HUES64 (cell line): ENCODE measurements around the gene MNX1.

ENCODE experiments used
- H3K27ac ChIP-seq: 2 replicates; pipeline ENCODE4 v1.7.0; 2013; ENCODE audit warnings: low read depth, low read length, inconsistent platforms
- H3K27me3 ChIP-seq: 2 replicates; pipeline ENCODE4 v1.6.1; 2013; ENCODE audit warnings: mild to moderate bottlenecking, low read length; ENCODE audit not compliant: insufficient read depth
- H3K36me3 ChIP-seq: 2 replicates; pipeline ENCODE4 v1.6.1; 2013; ENCODE audit warnings: mild to moderate bottlenecking, low read length; ENCODE audit not compliant: insufficient read depth
- H3K4me1 ChIP-seq: 2 replicates; pipeline ENCODE4 v1.6.1; 2013; ENCODE audit warnings: mild to moderate bottlenecking, low read length, moderate library complexity; ENCODE audit not compliant: insufficient read depth
- H3K4me3 ChIP-seq: 2 replicates; pipeline ENCODE4 v1.5.1; 2013; ENCODE audit warnings: mild to moderate bottlenecking, low read length, moderate library complexity
- H3K9ac ChIP-seq: 2 replicates; pipeline ENCODE4 v1.6.1; 2013; ENCODE audit warnings: mild to moderate bottlenecking, low read depth, low read length
- H3K9me3 ChIP-seq: 2 replicates; pipeline ENCODE4 v1.6.1; 2013; ENCODE audit warnings: low read depth, low read length; ENCODE audit not compliant: insufficient read depth
- WGBS: fragments of 150-250, 120-280 bp; methylation state at CpG from one replicate; pipeline ENCODE4 v1.1.7; 2013; ENCODE audit warnings: missing lambda C conversion rate; 5-methylcytosine and 5-hydroxymethylcytosine counted together

Gene MNX1

GRCh38 chr7:156998988-156999957 lies 11.2 kb downstream of the MNX1 start:
- Histone ChIP-seq H3K27ac (no peak overlapping the region), H3K9me3 (no peaks in the 10 kb centered on the region), H3K4me3 (peak overlapping the region; percentile 30; the same call in 1 of the 2 replicates), H3K9ac (no peak overlapping the region), H3K4me1 (peaks cover 22% of the 10 kb centered on the region), H3K27me3 (peaks cover 95% of the 10 kb centered on the region), H3K36me3 (no peaks in the 10 kb centered on the region)
- 3% methylated on average over 57 of the region's 57 CpGs for WGBS

GRCh38 chr7:156994417-156994816 lies 16.0 kb downstream of the MNX1 start:
- Histone ChIP-seq H3K36me3 (no peaks in the 10 kb centered on the region), H3K9me3 (no peaks in the 10 kb centered on the region), H3K4me3 (no peak overlapping the region), H3K27ac (no peak overlapping the region), H3K4me1 (no peaks in the 10 kb centered on the region), H3K9ac (no peak overlapping the region), H3K27me3 (peaks cover 62% of the 10 kb centered on the region)
- WGBS, result 92% methylated on average over 8 of the region's 8 CpGs

GRCh38 chr7:156993925-156994235 lies 16.6 kb downstream of the MNX1 start:
- Histone ChIP-seq H3K4me3 (no peak overlapping the region), H3K9ac (no peak overlapping the region), H3K4me1 (no peaks in the 10 kb centered on the region), H3K27me3 (peaks cover 56% of the 10 kb centered on the region), H3K9me3 (no peaks in the 10 kb centered on the region), H3K27ac (no peak overlapping the region), H3K36me3 (no peaks in the 10 kb centered on the region)
- 73% methylated on average over 10 of the region's 10 CpGs for WGBS

GRCh38 chr7:156993021-156993924 lies 17.2 kb downstream of the MNX1 start:
- no peaks in the 10 kb centered on the region for H3K4me1 ChIP-seq
- H3K27ac ChIP-seq, result no peak overlapping the region
- 81% methylated on average over 32 of the region's 32 CpGs for WGBS
- H3K9ac ChIP-seq, result no peak overlapping the region
- no peaks in the 10 kb centered on the region for H3K36me3 ChIP-seq
- H3K27me3 ChIP-seq, result peaks cover 50% of the 10 kb centered on the region
- no peak overlapping the region for H3K4me3 ChIP-seq
- no peaks in the 10 kb centered on the region for H3K9me3 ChIP-seq

- H3K36me3 ChIP-seq, result no peaks in the 10 kb centered on the region
- H3K9ac ChIP-seq, result no peak overlapping the region
- H3K4me1 ChIP-seq, result no peaks in the 10 kb centered on the region
- H3K27me3 ChIP-seq, result peaks cover 20% of the 10 kb centered on the region
- H3K27ac ChIP-seq, result no peak overlapping the region
- no peak overlapping the region for H3K4me3 ChIP-seq
- H3K9me3 ChIP-seq, result no peaks in the 10 kb centered on the region
- 90% methylated on average over 25 of the region's 25 CpGs for WGBS
These were observed 20.5 kb downstream of the MNX1 start for GRCh38 chr7:156989766-156990535.

- H3K9ac ChIP-seq, result no peak overlapping the region
- WGBS, result 87% methylated on average over 27 of the region's 27 CpGs
- H3K4me3 ChIP-seq, result no peak overlapping the region
- no peak overlapping the region for H3K27ac ChIP-seq
- no peaks in the 10 kb centered on the region for H3K4me1 ChIP-seq
- H3K9me3 ChIP-seq, result no peaks in the 10 kb centered on the region
- H3K27me3 ChIP-seq, result peaks cover 8% of the 10 kb centered on the region
- no peaks in the 10 kb centered on the region for H3K36me3 ChIP-seq
These were observed 21.9 kb downstream of the MNX1 start for GRCh38 chr7:156988343-156989185.

GRCh38 chr7:156986378-156986777 lies 24.1 kb downstream of the MNX1 start:
- Histone ChIP-seq H3K27ac (no peak overlapping the region), H3K36me3 (peaks cover 2% of the 10 kb centered on the region; the same call in 1 of the 2 replicates), H3K4me1 (no peaks in the 10 kb centered on the region), H3K9me3 (peaks cover 5% of the 10 kb centered on the region), H3K9ac (no peak overlapping the region), H3K27me3 (no peaks in the 10 kb centered on the region), H3K4me3 (no peak overlapping the region)
- WGBS, result 95% methylated on average over 8 of the region's 8 CpGs

- Histone ChIP-seq H3K9ac (no peak overlapping the region), H3K27me3 (no peaks in the 10 kb centered on the region), H3K27ac (no peak overlapping the region), H3K4me1 (no peaks in the 10 kb centered on the region), H3K4me3 (no peak overlapping the region), H3K9me3 (peaks cover 5% of the 10 kb centered on the region), H3K36me3 (peaks cover 2% of the 10 kb centered on the region; the same call in 1 of the 2 replicates)
- WGBS, result 90% methylated on average over 29 of the region's 29 CpGs
These were observed 25.1 kb downstream of the MNX1 start for GRCh38 chr7:156985101-156985992.

- Histone ChIP-seq H3K27me3 (no peaks in the 10 kb centered on the region), H3K9me3 (peaks cover 5% of the 10 kb centered on the region), H3K36me3 (peaks cover 2% of the 10 kb centered on the region; the same call in 1 of the 2 replicates), H3K9ac (no peak overlapping the region), H3K4me1 (no peaks in the 10 kb centered on the region), H3K27ac (no peak overlapping the region), H3K4me3 (no peak overlapping the region)
- WGBS, result 90% methylated on average over 12 of the region's 14 CpGs
These were observed 26.1 kb downstream of the MNX1 start for GRCh38 chr7:156984174-156984891.
